Measurements from ENCODE around the gene ATP5F1D. TPM values are rescaled to one million over a fixed set of nuclear protein-coding genes. Genes with fewer than 3 reads are reported as not detected.
"Not testable (repeated sequence)": the region's sequence is repeated elsewhere in the genome, so short reads cannot be mapped to it uniquely, and the experiment has no call there.

The ATP5F1D gene
- total and polyA plus RNA-seq, 12 donors = 15.6 to 1,534 (median 229) TPM

GRCh38 chr19:1208830-1209229, 32.7 kb upstream of the ATP5F1D start:
- H3K27me3 ChIP-seq; H3K9me3 ChIP-seq (replicated peaks in 1 of 3); intact Hi-C loops (cut with DNase I): not testable (repeated sequence)
- H3K4me3 ChIP-seq = peak overlapping the region in 1 of 4 donors; percentile 4
- peak overlapping the region in 3 of 5 donors; percentile 48 to 90 (median 78) for H3K27ac ChIP-seq
- peak in 6 of 7 donors; percentile 36 to 72 (median 65) for DNase-seq
- peaks cover 0 to 10% of the 10 kb centered on the region in 2 donors for H3K36me3 ChIP-seq (replicated peaks in 1 of 2)
- WGBS, 4 donors = 10 to 75% (median 65%) methylated on average over 1 to 10 of the region's 10 CpGs
- TF ChIP-seq POLR2A (IDR thresholded peaks at IDR 0.05) = peak in 1 of 2 donors; percentile 14
- peaks cover 43 to 67% of the 10 kb centered on the region in 2 donors for H3K4me1 ChIP-seq (replicated peaks in 1 of 2)

- no peaks in the 10 kb centered on the region for H3K27me3 ChIP-seq
- WGBS, 4 donors = 24 to 63% (median 55%) methylated on average over 6 to 13 of the region's 13 CpGs
- intact Hi-C loops (cut with DNase I) = no loop called here
- peaks cover 54 to 68% of the 10 kb centered on the region in 2 donors for H3K4me1 ChIP-seq (replicated peaks in 1 of 2)
- H3K36me3 ChIP-seq (replicated peaks in 1 of 2) = peaks cover 0 to 10% of the 10 kb centered on the region in 2 donors
- DNase-seq = peak in 6 of 7 donors; percentile 45 to 69 (median 58)
- TF ChIP-seq, protein P1, sequence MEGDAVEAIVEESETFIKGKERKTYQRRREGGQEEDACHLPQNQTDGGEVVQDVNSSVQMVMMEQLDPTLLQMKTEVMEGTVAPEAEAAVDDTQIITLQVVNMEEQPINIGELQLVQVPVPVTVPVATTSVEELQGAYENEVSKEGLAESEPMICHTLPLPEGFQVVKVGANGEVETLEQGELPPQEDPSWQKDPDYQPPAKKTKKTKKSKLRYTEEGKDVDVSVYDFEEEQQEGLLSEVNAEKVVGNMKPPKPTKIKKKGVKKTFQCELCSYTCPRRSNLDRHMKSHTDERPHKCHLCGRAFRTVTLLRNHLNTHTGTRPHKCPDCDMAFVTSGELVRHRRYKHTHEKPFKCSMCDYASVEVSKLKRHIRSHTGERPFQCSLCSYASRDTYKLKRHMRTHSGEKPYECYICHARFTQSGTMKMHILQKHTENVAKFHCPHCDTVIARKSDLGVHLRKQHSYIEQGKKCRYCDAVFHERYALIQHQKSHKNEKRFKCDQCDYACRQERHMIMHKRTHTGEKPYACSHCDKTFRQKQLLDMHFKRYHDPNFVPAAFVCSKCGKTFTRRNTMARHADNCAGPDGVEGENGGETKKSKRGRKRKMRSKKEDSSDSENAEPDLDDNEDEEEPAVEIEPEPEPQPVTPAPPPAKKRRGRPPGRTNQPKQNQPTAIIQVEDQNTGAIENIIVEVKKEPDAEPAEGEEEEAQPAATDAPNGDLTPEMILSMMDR (IDR thresholded peaks at IDR 0.05) = no peak
- TF ChIP-seq POLR2A (IDR thresholded peaks at IDR 0.05) = no peak
- H3K4me3 ChIP-seq = peak overlapping the region in 1 of 4 donors; percentile 13
- H3K9me3 ChIP-seq (replicated peaks in 1 of 3) = no peaks in the 10 kb centered on the region
- H3K27ac ChIP-seq = peak overlapping the region in 4 of 5 donors; percentile 1 to 90 (median 63)
These were observed 31.4 kb upstream of the ATP5F1D start for GRCh38 chr19:1210227-1210538.

- no peaks in the 10 kb centered on the region for H3K27me3 ChIP-seq
- H3K4me1 ChIP-seq (replicated peaks in 1 of 2) = peaks cover 61 to 81% of the 10 kb centered on the region in 2 donors
- TF ChIP-seq POLR2A (IDR thresholded peaks at IDR 0.05) = no peak
- TF ChIP-seq, protein P1 (IDR thresholded peaks at IDR 0.05) = no peak
- intact Hi-C loops (cut with DNase I) = no loop called here
- peaks cover 0 to 10% of the 10 kb centered on the region in 2 donors for H3K36me3 ChIP-seq (replicated peaks in 1 of 2)
- H3K27ac ChIP-seq = peak overlapping the region in 2 of 5 donors; percentile 8 to 78
- DNase-seq = peak in 3 of 7 donors; percentile 15 to 35 (median 30)
- 85 to 89% (median 87%) methylated on average over 17 to 33 of the region's 33 CpGs for WGBS, 4 donors
- H3K4me3 ChIP-seq = no peak overlapping the region
- H3K9me3 ChIP-seq (replicated peaks in 1 of 3) = no peaks in the 10 kb centered on the region
These were observed 29.9 kb upstream of the ATP5F1D start for GRCh38 chr19:1211494-1212234.

GRCh38 chr19:1213391-1214286, 27.9 kb upstream of the ATP5F1D start:
- Histone ChIP-seq H3K4me1 (replicated peaks in 1 of 2) (peaks cover 49 to 91% of the 10 kb centered on the region in 2 donors), H3K4me3 (peak overlapping the region in 1 of 4 donors; percentile 17)

More at GRCh38 chr19:1213391-1214286, 27.9 kb upstream of the ATP5F1D start:
- H3K9me3 ChIP-seq (replicated peaks in 1 of 3) = no peaks in the 10 kb centered on the region
- peak; percentile 62 to 91 (median 79) for DNase-seq
- peak in 1 of 2 donors; percentile 38 for TF ChIP-seq POLR2A (IDR thresholded peaks at IDR 0.05)
- TF ChIP-seq, protein P1 (IDR thresholded peaks at IDR 0.05) = no peak
- no peaks in the 10 kb centered on the region for H3K27me3 ChIP-seq
- H3K27ac ChIP-seq = peak overlapping the region; percentile 58 to 97 (median 88)
- WGBS, 4 donors = 43 to 71% (median 53%) methylated on average over 25 to 39 of the region's 39 CpGs
- intact Hi-C loops (cut with DNase I) = no loop called here
- H3K36me3 ChIP-seq (replicated peaks in 1 of 2) = peaks cover 0 to 10% of the 10 kb centered on the region in 2 donors

Measured in adrenal gland (tissue), 12 donors.